Stimulated activated CD4-positive, alpha-beta T cell treated with anti-CD3 and anti-CD28 coated beads, Interleukin-1b, Interleukin-23, amount 100 ng/mL, for 48 hours (primary cell): ENCODE results near the gene CAMSAP2.
A peak's percentile ranks its signal among the peaks of the same experiment; 100 is the strongest.

Experiments
- DNase-seq: peaks from one replicate; pipeline ENCODE4 v3.0.0-alpha.2; 2020

CAMSAP2 gene

DNA sequence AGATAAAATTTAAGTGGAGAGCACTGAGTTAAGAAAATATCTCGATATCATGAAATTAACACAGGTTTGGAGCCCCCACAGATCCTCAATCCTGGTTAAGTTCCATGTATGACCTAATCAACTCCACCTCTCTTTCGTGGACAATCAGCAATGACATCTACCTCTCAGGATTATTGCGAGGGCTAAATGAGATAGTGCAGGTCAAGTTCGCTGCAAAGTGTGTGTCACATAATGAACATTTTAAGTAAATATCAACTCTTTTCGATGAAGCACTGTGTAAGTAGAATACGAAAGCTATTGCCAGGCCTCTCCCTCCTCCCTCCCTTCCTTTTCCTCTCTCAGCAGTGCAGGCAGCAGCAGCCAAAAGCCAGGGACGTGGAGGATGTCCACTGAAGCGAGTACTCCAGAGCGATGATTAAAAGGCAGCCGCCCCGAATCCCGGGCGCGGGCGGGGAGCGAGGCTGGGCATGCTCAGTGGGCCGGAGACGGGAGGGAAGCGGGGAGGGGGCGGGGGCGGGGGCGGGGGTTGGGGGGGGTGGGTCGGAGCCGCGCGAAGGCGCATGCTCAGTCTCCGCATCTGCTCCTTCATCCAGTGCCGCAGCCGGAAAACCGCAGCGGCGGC is at the start of gene CAMSAP2:
CAMSAP2 (plus strand) TSS at position 567 of the 622 bp plus-strand sequence. CDS start 935 bp downstream, outside the sequence.
- peak; percentile 40 for DNase-seq

GRCh38 chr1:200692316-200692715 is 46.4 kb upstream of the CAMSAP2 start:
- no peak for DNase-seq

- no peak for DNase-seq
These were observed 45.4 kb upstream of the CAMSAP2 start for GRCh38 chr1:200693327-200693726.

GRCh38 chr1:200694738-200695137 is 44.0 kb upstream of the CAMSAP2 start:
- DNase-seq = no peak

GRCh38 chr1:200699871-200700270 is 38.8 kb upstream of the CAMSAP2 start:
- no peak for DNase-seq

DNA sequence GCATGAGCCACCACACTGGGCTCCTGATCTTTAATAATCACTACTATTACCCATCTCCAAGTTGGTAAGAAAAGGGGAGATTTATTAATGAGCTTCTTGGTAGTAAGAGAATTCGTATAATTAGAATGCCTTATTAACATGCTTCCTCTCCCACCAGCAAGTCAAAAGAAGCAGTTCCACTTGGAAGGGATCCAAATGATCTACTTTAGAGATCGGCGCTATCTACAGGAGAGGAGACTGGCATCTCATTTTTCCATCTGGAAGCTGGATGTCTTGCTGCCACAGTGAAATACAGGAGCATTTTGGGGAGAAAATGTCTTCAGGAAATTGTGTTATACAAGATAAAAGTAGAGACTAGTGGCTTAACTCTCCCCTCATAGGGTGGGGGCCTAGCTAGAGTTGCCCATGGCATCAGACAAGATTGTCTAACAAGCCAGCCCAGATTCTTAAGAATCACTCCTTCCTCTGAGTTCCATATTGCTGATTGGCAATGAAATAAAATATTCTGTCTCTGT is 33.6 kb upstream of the CAMSAP2 start:
- no peak for DNase-seq

GRCh38 chr1:200706111-200706814 is 32.4 kb upstream of the CAMSAP2 start:
- DNase-seq = no peak

DNA sequence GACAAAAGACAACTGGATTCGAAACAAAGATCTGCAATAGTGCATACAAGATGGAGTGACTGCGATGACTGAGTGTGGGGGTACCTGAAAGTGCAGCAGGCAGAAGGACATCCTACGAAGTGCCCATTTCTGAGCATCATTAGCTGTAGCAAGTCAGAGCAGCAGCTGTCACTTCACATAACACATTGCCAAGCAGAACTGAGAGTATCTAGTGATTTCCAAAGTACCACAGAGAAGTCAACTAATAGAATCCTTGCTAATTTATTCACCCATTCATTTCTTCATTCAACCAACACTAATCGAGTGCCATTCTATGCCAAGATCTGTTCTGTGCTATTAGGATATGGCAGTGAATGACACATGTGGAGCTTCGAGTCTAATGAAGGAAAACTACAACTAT is 31.6 kb upstream of the CAMSAP2 start:
- DNase-seq = no peak

DNA sequence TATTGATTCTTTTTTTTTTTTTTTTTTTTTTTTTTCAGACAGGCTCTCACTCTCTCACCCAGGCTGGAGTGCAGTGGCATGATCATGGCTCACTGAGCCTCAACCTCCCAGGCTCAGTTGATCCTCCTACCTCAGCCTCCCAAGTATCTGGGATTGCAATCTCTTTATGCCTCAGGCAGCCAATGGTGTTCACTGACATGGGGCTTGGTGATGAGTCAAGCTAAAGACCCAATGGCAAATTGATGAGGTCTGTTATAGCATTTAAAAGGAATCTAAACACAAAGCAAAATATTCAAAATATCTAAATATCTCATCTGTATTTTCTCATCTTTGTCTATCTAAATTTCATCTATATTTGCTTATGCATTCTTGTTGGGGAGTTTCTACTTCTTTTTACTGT is 30.5 kb upstream of the CAMSAP2 start:
- DNase-seq = no peak

- DNase-seq = no peak
These were observed 29.9 kb upstream of the CAMSAP2 start for GRCh38 chr1:200708769-200709168.

GRCh38 chr1:200710166-200710565 is 28.5 kb upstream of the CAMSAP2 start:
- DNase-seq = no peak

DNA sequence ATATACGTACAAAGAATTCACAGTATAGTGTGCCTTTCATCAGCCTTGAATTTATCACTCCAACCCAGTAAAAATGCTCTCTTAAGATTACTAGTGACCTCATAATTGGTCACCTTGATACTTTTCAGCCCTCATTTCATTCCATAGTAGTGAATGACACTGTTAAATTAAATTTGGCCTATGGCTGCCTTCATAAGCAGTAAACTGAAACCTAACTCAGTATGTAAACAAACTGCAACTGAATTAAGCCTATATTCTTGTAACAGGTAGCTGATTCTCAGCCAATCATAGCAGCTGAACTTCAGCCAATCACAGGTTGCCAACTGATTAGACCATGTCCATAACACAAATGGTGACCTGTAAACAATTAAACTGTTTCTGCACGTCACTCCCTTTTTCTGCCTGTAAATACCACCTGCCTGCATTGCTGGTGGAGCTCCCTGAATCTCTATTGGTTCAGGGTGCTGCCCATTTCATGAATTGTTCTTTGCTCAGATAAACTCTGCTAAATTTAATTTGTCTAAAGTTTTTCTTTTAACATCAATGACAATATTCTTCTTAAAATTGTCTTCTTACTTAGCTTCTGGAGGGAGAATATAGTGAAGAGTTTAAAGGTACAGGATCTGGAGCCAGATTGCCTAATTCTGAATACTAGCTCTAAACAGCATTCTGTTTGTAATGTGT is 24.0 kb upstream of the CAMSAP2 start:
- no peak for DNase-seq

- DNase-seq = no peak
These were observed 18.5 kb upstream of the CAMSAP2 start for GRCh38 chr1:200720199-200720598.

- DNase-seq = no peak
These were observed 14.6 kb upstream of the CAMSAP2 start for GRCh38 chr1:200724064-200724463.

- DNase-seq = no peak
These were observed 11.4 kb upstream of the CAMSAP2 start for GRCh38 chr1:200727257-200727656.

GRCh38 chr1:200729863-200730262 is 8.8 kb upstream of the CAMSAP2 start:
- DNase-seq = no peak

- no peak for DNase-seq
These were observed 6.9 kb upstream of the CAMSAP2 start for GRCh38 chr1:200731654-200732332.

- DNase-seq = no peak
These were observed 6.3 kb upstream of the CAMSAP2 start for GRCh38 chr1:200732438-200732837.

DNA sequence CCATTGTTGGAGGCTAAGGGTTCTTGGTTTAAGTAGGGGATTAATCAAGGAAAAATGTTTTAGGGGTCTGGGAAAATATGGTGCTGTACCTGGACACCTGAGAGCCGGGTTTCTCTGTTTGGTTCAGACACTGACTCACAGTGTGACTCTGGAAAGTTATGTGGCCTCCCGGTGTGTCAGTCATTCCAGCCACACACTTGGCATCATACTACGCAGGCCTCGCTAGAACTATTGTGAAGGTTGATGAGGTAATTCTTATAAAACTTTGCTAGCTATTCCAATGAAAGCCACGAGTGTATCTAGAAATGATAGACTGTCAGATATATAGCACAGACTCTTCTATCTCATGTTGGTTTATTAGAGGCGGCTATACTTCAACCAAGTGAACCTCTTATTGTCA is 4.8 kb upstream of the CAMSAP2 start:
- DNase-seq = peak; percentile 57

- DNase-seq = peak; percentile 5
These were observed 924 bp upstream of the CAMSAP2 start for GRCh38 chr1:200737647-200738291.

DNA sequence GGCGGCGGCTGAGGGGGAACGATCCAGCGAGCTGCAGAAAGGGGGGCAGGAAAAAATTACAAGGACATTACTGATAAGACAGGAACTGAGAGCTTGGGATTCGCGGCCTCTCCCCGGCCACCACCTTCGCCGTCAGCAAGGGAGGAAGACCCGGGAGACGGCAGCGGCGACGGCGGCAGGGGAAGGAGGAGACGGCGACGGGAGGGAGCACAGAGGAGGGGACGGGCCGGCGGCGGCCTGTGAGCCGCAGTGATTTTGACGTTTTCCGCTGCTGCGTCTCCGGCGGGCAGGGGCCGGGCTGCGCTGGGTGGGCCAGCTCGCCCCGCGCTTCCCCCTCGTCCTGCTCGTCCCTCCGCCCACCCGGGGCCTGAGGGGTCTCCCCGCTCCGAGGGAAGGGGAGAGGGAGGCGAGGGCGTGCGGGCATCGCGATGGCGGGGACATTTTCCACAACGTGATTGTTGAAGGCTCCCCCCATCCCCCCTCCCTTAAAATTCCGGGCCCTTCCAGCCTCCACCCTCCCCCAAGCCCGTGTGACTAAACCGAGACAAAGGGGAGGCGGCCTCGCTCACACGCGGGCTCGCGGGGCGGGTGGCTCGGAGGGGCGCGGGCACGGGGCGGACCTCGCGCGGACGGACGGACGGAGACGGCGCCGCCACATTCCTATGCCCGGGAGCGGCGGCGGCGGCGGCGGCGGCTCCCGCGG is 407 bp downstream of the CAMSAP2 start:
- peak; percentile 20 for DNase-seq
